GM23338 (cell line): ENCODE results near the gene UNC5B. TPM values are rescaled to one million over a fixed set of nuclear protein-coding genes. Genes with fewer than 3 reads are reported as not detected.

Experiments used
- ATAC-seq: fragments of 200-7000 bp; cut with Tn5 transposase; 3 replicates; pipeline ENCODE4 v1.9.1; 2020
- DNase-seq: peaks from one replicate; pipeline ENCODE4 v3.0.0-alpha.2; 2015; ENCODE audit warnings: low spot score
- H2AFZ ChIP-seq: fragments of 200-600 bp; sonication (generic); 2 replicates; pipeline ENCODE4 v1.8.0; 2016; ENCODE audit warnings: antibody characterized with exemption, mild to moderate bottlenecking, moderate library complexity
- H3F3A ChIP-seq: fragments of 200-600 bp; sonication (generic); replicated peaks from 2 replicates; pipeline ENCODE4 v1.8.0; 2017; ENCODE audit warnings: antibody characterized with exemption, mixed run types, low read depth
- H3K27ac ChIP-seq: fragments of 200-600 bp; sonication (generic); 2 replicates; pipeline ENCODE4 v1.6.1; 2016; ENCODE audit warnings: low read depth
- H3K27me3 ChIP-seq: fragments of 200-600 bp; sonication (generic); 2 replicates; pipeline ENCODE4 v1.8.0; 2016; ENCODE audit warnings: mild to moderate bottlenecking, mixed run types, moderate library complexity; ENCODE audit not compliant: insufficient read depth
- H3K36me3 ChIP-seq: fragments of 200-600 bp; sonication (generic); 2 replicates; pipeline ENCODE4 v1.8.0; 2016; ENCODE audit warnings: mild to moderate bottlenecking; ENCODE audit not compliant: insufficient read depth
- H3K4me1 ChIP-seq: fragments of 200-600 bp; sonication (generic); 2 replicates; pipeline ENCODE4 v1.8.0; 2016; ENCODE audit warnings: mild to moderate bottlenecking, moderate library complexity; ENCODE audit not compliant: insufficient read depth
- H3K4me2 ChIP-seq: fragments of 200-600 bp; sonication (generic); 2 replicates; pipeline ENCODE4 v1.7.1; 2017; ENCODE audit warnings: mixed run types
- H3K4me3 ChIP-seq: fragments of 200-600 bp; sonication (generic); 2 replicates; pipeline ENCODE4 v1.6.1; 2016; ENCODE audit warnings: mixed run types
- H3K79me2 ChIP-seq: fragments of 200-600 bp; sonication (generic); replicated peaks from 2 replicates; pipeline ENCODE4 v1.8.0; 2017; ENCODE audit warnings: mild to moderate bottlenecking; ENCODE audit not compliant: insufficient read depth
- H3K9me2 ChIP-seq: fragments of 200-600 bp; sonication (generic); 2 replicates; pipeline ENCODE4 v1.8.0; 2017; ENCODE audit not compliant: insufficient read depth
- H4K20me1 ChIP-seq: fragments of 200-600 bp; sonication (generic); replicated peaks from 2 replicates; pipeline ENCODE4 v1.8.0; 2017; ENCODE audit warnings: mild to moderate bottlenecking; ENCODE audit not compliant: insufficient read depth
- H3K27ac Mint-ChIP-seq: 2 replicates; pipeline ENCODE4 v1.8.0; 2020; ENCODE audit warnings: inconsistent platforms, mild to moderate bottlenecking, moderate library complexity, mixed read lengths
- H3K27me3 Mint-ChIP-seq: 3 replicates; pipeline ENCODE4 v1.8.0; 2022; ENCODE audit warnings: low read depth, mild to moderate bottlenecking, moderate library complexity, mixed read lengths, inconsistent platforms; ENCODE audit not compliant: insufficient read depth, poor library complexity
- H3K36me3 Mint-ChIP-seq: 3 replicates; pipeline ENCODE4 v1.8.0; 2021; ENCODE audit warnings: low read depth, mild to moderate bottlenecking, inconsistent platforms, moderate library complexity, mixed read lengths
- H3K4me1 Mint-ChIP-seq: 3 replicates; pipeline ENCODE4 v1.8.0; 2020; ENCODE audit warnings: mild to moderate bottlenecking, inconsistent platforms, mixed read lengths
- H3K4me3 Mint-ChIP-seq: 3 replicates; pipeline ENCODE4 v1.8.0; 2021; ENCODE audit warnings: moderate library complexity, mild to moderate bottlenecking, inconsistent platforms, mixed read lengths
- H3K9me3 Mint-ChIP-seq: 3 replicates; pipeline ENCODE4 v1.8.0; 2020; ENCODE audit warnings: moderate library complexity, mild to moderate bottlenecking, inconsistent platforms, mixed read lengths
- CREB1 ChIP-seq: fragments of 250-450 bp; sonication (Bioruptor Pico); IDR thresholded peaks from 2 replicates; pipeline ENCODE4 v1.5.0; 2020; ENCODE audit warnings: low read depth, mild to moderate bottlenecking, moderate library complexity
- CTCF ChIP-seq, 2 experiments: fragments of 200-600 bp in 1 of 2; sonication (generic) in 1 of 2; conservative IDR thresholded peaks; 2 replicates each; pipeline versions ENCODE4 v1.5.1 to v1.6.1; 2016 to 2017; ENCODE audit warnings: antibody characterized with exemption in 2 of 2, low read depth in 2 of 2, mild to moderate bottlenecking in 2 of 2, moderate library complexity in 1 of 2
- ETS1 ChIP-seq: IDR thresholded peaks from 2 replicates; pipeline ENCODE4 v1.6.1; 2016; ENCODE audit warnings: antibody characterized with exemption
- EZH2 ChIP-seq: fragments of 200-600 bp; sonication (generic); IDR thresholded peaks from one replicate; pipeline ENCODE4 v1.8.0; 2017; ENCODE audit warnings: antibody characterized with exemption, mild to moderate bottlenecking, low read depth; ENCODE audit not compliant: unreplicated experiment
- EZH2phosphoT487 ChIP-seq: fragments of 200-600 bp; sonication (generic); IDR thresholded peaks from one replicate; pipeline ENCODE4 v1.8.1; 2018; ENCODE audit warnings: antibody characterized with exemption; ENCODE audit not compliant: unreplicated experiment
- JUNB ChIP-seq: IDR thresholded peaks from one replicate; pipeline ENCODE4 v1.6.1; 2016; ENCODE audit warnings: antibody characterized with exemption; ENCODE audit not compliant: unreplicated experiment
- NANOG ChIP-seq: IDR thresholded peaks from 2 replicates; pipeline ENCODE4 v1.6.1; 2016; ENCODE audit warnings: antibody characterized with exemption, borderline replicate concordance
- STAT1 ChIP-seq: IDR thresholded peaks from one replicate; pipeline ENCODE4 v1.6.1; 2016; ENCODE audit warnings: antibody characterized with exemption; ENCODE audit not compliant: unreplicated experiment
- ZNF114 ChIP-seq: fragments of 250-450 bp; sonication (Bioruptor Pico); IDR thresholded peaks from 2 replicates; pipeline ENCODE4 v1.5.0; 2020; ENCODE audit warnings: mild to moderate bottlenecking, moderate library complexity
- ZNF462 ChIP-seq: fragments of 250-450 bp; sonication (Bioruptor Pico); IDR thresholded peaks from 2 replicates; pipeline ENCODE4 v1.5.0; 2020; ENCODE audit warnings: mild to moderate bottlenecking, moderate library complexity
- polyA plus RNA-seq: library from polyadenylated mRNA; unstranded; fragments of >200 nt; fragmentation: Nextera tagmentation; extraction: Ambion mirVana; gene quantifications from 2 replicates; pipeline ENCODE4 v1.2.1, GENCODE V29; 2016
- total RNA-seq: library from RNA; depleted of rRNA; stranded (reverse); fragments of >200 nt; shearing (Covaris generic); gene quantifications from 2 replicates; pipeline ENCODE4 v1.2.3, GENCODE V29; 2014

Gene UNC5B
- total and polyA plus RNA-seq, 2 experiments from 2014 or later = 8.0 to 31.2 TPM

GRCh38 chr10:71267508-71268240, 55.3 kb downstream of the UNC5B start:
- no peak overlapping the region for H2AFZ ChIP-seq
- no peak overlapping the region for H3K4me3 ChIP-seq
- H4K20me1 ChIP-seq = no peaks in the 10 kb centered on the region
- no peaks in the 10 kb centered on the region for H3K36me3 ChIP-seq
- DNase-seq (no peak), ATAC-seq (no peak)
- TF ChIP-seq STAT1 (no peak), EZH2phosphoT487 (no peak), JUNB (no peak), ZNF114 (no peak), ZNF462 (CRISPR knock-in tag) (no peak), EZH2 (no peak), NANOG (no peak), CREB1 (CRISPR knock-in tag) (no peak), CTCF (conservative IDR thresholded peaks at IDR 0.05; ENCODE audit: low read depth in 2 of 2) (no peak), ETS1 (no peak)
- peaks cover 7% of the 10 kb centered on the region for H3F3A ChIP-seq
- no peaks in the 10 kb centered on the region; the same call in 2 of the 3 replicates for H3K9me3 Mint-ChIP-seq
- peak overlapping the region; percentile 96; the same call in 1 of the 2 replicates for H3K27ac ChIP-seq
- H3K36me3 Mint-ChIP-seq = no peaks in the 10 kb centered on the region
- H3K4me2 ChIP-seq = no peak overlapping the region; the same call in 1 of the 2 replicates
- peaks cover 87% of the 10 kb centered on the region for H3K4me1 Mint-ChIP-seq
- no peaks in the 10 kb centered on the region for H3K27me3 ChIP-seq
- no peak overlapping the region for H3K4me3 Mint-ChIP-seq
- H3K27me3 Mint-ChIP-seq = peaks cover 20% of the 10 kb centered on the region
- no peaks in the 10 kb centered on the region for H3K9me2 ChIP-seq
- peaks cover 36% of the 10 kb centered on the region for H3K79me2 ChIP-seq
- peaks cover 58% of the 10 kb centered on the region for H3K4me1 ChIP-seq
- peak overlapping the region; percentile 90 for H3K27ac Mint-ChIP-seq
